ENCODE data around the gene CNR1.
"Not testable (repeated sequence)": the region's sequence is repeated elsewhere in the genome, so short reads cannot be mapped to it uniquely, and the experiment has no call there.

CNR1 gene

DNA sequence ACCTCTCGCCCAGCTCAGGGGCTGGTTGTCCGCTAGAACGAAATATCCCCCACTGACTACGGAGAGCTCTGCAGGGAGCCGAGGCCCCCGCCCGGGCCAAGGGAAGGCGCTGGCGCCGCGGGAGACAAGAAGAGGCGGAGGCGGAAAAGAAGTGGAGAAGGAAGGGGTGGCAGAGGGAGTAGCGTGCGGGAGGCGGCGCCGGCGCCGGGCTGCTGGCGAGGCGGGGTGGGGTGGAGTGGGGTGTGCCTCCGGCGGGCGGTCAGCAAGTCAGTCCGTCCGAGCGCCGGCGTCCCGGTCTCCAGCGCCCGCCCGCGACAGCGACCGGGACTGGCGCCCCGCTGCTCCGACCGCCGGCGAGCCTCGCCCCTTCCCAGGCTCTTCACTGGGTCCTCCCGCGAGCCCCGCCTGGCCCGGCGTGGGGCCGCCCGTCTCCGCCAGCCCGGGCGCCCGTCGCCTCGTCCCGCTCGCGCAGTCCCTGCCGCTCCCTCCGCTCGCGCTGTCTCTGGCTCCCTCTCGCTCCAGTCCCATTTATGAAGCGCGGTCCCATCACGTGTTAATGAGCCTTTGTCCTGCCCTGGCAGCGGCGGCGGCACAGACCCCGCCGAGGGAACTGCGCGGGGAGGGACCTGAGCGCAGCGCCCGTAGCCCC lies at the start of gene CNR1:
Gene CNR1 (minus strand): TSS at position 504 of the 649 bp plus-strand sequence. CDS start 21,073 bp downstream, outside the sequence.
- peak; percentile 58 for DNase-seq

GRCh38 chr6:88211446-88211845 lies 45.3 kb upstream of the CNR1 start:
- DNase-seq: no peak

DNA sequence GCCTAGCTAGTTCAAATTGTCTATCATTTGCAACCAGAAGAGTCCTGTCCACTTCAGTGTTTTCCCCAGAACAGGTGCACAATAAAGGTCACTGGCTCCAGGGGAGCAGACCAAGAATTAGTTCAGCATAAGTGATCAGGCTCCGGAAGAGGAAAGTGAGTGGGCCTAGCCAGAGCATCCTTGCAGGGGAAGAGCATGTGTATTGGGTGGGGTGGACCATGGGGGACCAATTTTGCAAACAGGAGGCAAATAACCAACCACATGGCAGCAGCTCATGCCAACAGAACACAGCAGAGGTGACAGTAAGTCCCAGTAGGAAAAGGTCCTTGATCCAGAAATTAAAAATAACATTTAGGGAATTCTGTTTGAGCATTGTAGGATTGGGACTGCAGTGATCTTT lies 43.2 kb upstream of the CNR1 start:
- DNase-seq: no peak

DNA sequence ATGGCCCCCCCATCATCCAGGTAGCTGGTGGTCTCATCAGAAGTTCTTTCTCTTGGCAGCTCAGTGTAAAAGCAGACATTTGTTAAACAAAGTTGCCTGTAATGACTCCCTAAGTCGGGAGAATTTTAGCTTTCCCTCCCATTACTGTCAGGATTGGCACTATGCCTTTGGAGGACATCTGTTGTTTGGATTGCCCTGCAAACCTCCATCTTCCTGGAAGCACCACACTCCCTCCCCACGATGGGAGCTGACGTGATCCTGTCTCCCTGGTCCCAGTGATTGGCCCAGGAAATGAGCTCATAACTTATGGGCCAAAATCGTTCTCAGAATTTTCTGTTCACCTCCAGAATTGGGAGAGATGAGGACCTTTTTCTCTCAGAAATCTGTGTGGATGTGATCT lies 42.6 kb upstream of the CNR1 start:
- DNase-seq: no peak

DNA sequence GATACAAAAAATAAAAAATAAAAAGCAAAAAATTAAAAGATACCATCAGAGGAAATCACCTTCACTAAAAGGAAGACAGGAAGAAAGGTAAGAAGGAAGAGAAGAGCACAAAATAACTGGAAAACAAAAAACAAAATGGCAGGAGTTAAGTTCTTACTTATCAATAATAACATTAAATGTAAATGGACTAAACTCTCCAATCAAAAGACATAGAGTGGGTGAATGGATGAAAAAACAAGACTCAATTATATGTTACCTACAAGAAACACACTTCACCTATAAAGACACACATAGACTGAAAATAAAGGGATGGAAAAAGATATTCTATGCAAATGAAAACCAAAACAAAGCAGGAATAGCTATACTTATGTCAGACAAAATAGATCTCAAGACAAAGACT lies 35.6 kb upstream of the CNR1 start:
- not testable (repeated sequence) for DNase-seq

GRCh38 chr6:88184921-88185320 lies 18.8 kb upstream of the CNR1 start:
- no peak for DNase-seq

DNA sequence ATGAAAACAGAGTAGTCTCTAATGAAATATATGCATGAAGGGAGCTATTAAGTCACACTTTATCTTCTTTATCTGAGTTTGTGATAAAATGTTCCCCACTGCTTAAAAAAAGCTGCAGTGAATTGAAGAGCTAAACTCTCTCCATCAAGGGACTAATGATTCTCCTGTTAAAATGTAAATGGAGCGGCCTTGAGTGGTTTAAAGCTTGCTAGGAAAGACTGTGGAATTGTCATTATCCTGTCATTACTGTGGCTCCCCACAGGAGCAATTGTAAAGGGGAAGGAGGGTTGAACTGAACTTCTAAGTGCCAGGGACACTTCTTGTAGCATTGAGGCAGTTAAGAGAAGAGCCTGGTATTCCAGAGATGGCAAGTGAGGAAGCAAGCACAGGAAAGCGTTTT lies 17.3 kb upstream of the CNR1 start:
- no peak for DNase-seq

DNA sequence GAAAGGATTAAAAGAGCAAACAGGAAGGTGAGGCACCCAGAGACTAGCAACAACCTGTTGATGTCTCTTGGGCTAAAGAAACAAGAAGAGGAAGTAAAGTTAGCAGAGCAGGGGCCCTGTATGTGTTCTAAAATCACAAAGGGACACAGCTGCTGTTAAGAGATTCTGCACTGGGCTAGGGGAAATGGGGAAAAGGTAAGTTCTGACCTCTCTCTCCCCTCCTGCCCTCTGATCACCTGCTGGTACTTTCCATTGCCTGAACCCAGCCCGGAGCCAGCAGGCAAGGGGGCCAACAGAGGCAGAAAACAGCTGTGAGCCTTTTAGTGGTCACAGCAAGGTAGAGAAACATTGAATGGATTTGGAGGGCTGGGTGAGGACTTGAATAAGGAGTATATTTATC lies 13.5 kb upstream of the CNR1 start:
- DNase-seq: no peak

DNA sequence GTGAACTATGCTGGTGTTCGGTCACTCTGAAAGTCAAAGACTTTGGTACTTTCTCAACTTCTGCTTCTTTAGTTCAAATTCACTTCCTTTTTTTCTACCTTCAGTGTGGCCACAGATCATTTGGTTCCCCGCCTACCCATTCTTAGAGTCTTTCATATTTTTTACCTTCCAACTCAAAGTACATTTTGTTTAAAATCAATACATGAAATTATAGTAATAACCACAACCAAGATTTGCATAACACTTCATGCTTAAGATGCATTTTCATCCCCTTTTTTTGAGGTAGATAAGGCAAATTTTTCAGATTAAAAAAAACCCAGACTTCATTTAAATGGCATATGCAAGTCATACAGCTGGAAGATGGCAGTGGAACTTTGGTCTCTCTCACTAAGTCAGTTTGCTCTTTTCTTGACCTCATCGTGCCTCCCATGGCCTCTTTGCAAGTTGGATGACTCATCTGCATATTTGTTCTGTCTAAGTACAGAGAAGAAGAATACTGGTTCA lies 11.9 kb upstream of the CNR1 start:
- no peak for DNase-seq

DNA sequence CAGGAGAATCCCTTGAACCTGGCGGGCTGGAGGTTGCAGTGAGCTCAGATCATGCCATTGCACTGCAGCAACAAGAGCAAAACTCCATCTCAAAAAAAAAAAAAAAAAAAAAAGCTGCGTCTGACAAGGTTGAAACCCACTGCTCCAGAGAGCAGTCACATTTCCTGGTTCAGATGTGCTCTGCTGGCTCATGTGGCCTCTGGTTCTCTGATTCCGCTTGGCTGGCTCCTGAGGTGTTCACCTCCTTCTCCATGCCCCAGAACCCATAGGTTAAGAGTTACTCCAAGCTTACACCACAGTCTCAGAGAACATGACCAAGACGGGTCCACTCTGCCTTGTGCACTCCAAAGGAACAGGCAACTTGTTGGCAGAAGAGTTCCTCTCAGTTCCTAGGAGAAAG lies 8.8 kb upstream of the CNR1 start:
- DNase-seq: no peak

- DNase-seq: no peak
Observed at GRCh38 chr6:88171312-88171711, 5.2 kb upstream of the CNR1 start.

DNA sequence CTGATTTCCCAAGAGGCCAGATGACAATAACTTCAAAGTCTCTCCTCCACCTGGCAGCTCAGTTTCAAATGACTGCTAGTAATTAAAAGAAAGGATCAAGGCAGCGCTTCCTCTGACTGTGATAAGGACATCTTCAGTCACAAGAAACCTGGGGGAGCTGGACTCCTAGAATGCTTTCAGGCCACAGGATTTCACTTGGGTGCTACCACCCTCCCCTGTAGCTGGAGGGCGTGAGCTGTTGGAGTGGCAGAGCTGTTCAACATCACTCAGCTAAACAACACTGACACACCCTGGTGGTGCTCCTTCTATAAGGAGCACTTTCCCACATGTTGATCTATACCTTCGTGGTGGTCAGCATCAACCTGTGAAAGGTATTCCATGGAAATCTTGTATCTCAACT lies 2.2 kb upstream of the CNR1 start:
- no peak for DNase-seq

GRCh38 chr6:88167352-88167937 lies 1.3 kb upstream of the CNR1 start:
- peak; percentile 51 for DNase-seq

GRCh38 chr6:88166493-88167351 lies 575 bp upstream of the CNR1 start:
- DNase-seq: peak; percentile 57

DNA sequence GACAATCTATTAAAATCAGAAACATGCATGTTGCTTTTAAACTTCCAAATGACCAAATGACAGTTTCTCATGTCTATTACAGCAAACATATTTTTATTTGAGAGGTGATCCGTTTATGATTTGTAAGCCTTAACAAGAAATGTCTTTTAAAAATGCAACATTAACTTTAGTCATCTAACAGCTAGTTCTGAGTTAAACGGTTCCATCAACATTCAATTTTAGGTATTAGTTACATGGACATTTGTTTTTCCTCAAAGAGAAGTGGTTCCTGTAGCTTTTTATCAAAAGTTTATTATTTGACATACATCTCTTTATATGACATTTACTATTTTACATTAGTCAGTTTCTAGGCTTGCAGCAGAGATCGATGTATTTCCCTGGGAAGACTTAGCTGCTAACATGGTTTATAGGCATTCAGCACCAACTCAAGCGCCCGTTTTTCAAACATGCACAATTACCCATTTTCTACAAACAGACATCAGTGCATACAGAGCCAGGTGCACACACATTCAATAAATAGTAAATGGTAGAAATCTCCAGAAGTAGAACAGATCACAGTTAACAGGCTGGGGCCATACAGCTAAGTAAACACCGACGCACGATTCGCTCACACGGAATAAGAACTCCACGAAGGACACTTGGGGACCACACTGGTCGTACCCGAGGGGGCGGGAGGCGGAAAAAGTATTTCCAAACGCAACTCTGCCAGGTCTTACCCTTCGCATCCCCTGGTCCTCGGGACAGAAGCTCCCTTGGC lies 882 bp downstream of the CNR1 start:
- no peak for DNase-seq

DNA sequence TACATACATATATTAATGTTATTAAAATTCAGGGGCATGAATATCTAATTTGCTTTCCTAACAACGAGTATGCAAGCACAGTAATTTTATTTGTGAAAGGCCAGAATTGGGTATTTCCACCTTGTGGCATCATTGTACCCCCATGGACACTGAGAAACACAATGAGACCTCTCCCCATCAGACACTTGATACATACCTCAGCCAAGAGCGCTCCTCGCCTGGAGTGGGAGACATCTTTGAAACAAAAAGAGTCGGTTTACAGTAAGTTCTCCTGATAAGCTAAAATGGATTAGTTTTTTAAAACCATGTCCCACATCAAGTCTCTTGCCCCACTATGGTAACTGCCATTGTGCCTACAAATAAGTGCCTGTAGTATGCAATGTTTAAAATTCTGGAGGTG lies 2.1 kb downstream of the CNR1 start:
- no peak for DNase-seq

DNA sequence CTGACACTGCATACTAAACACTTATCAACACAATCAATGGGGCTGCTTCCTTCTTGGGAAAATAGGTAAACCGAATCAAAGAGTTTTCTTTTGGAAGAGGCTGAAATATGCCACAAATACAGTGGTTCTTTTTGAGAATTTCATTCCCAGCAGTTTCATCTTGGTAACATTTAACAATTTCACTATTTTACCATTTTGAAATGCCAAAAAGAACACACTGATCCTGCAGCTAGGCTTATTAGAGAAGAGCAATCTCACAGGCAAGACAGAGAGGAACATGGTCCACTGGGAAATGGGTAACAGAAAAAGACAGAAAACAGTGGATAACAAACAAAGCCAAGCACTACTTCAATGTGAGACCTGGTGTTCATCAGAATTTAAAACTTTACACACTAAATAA lies 2.5 kb downstream of the CNR1 start:
- no peak for DNase-seq

GRCh38 chr6:88161940-88162339 lies 4.2 kb downstream of the CNR1 start:
- DNase-seq: no peak

DNA sequence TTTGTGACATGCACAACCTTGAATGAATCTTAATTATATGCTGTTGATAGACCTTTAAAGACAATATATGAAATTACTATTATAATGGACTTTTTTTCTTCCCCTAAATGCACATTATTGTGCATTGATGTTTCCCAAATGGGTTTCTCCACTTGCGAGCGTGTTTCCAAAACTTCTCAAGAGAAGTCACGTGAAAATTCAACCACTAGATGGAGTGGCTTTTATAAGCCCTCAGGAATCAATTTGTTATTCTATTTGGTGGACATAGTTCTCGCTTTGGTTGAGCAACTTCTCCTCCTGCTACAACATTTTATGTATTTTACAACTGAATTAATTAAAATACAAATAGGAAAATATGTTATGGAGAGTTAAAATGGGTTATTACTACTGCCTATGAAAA lies 9.0 kb downstream of the CNR1 start:
- DNase-seq: no peak

GRCh38 chr6:88145298-88145963 lies 20.7 kb downstream of the CNR1 start:
- no peak for DNase-seq

GRCh38 chr6:88144637-88145297 lies 21.4 kb downstream of the CNR1 start:
- DNase-seq: no peak
